NCI-H2029 treated with DMSO at 0.1 percent for 48 hours (cell line): ENCODE data around the gene PRKG1.

Experiments used
- DNase-seq: peaks from one replicate; lab custom pipeline; 2025; lab: John Stamatoyannopoulos, UW

The PRKG1 gene

GRCh38 chr10:51879238-51879637 is 805.0 kb downstream of the PRKG1 start:
- DNase-seq, result no peak

GRCh38 chr10:51881213-51881612 is 806.9 kb downstream of the PRKG1 start:
- DNase-seq, result no peak

- no peak for DNase-seq
These were observed 812.3 kb downstream of the PRKG1 start for GRCh38 chr10:51886438-51887068.

- no peak for DNase-seq
These were observed 814.0 kb downstream of the PRKG1 start for GRCh38 chr10:51888263-51888662.

- DNase-seq, result no peak
These were observed 818.0 kb downstream of the PRKG1 start for GRCh38 chr10:51892313-51892712.

- no peak for DNase-seq
These were observed 818.8 kb downstream of the PRKG1 start for GRCh38 chr10:51892965-51893658.

- no peak for DNase-seq
These were observed 820.7 kb downstream of the PRKG1 start for GRCh38 chr10:51894771-51895578.

- DNase-seq, result no peak
These were observed 822.6 kb downstream of the PRKG1 start for GRCh38 chr10:51896849-51897248.

GRCh38 chr10:51897560-51897959 is 823.3 kb downstream of the PRKG1 start:
- no peak for DNase-seq

- DNase-seq, result no peak
These were observed 825.9 kb downstream of the PRKG1 start for GRCh38 chr10:51900180-51900579.

GRCh38 chr10:51903675-51904074 is 829.4 kb downstream of the PRKG1 start:
- DNase-seq, result no peak

- DNase-seq, result no peak
These were observed 830.7 kb downstream of the PRKG1 start for GRCh38 chr10:51905032-51905431.

- no peak for DNase-seq
These were observed 833.1 kb downstream of the PRKG1 start for GRCh38 chr10:51907361-51907760.

GRCh38 chr10:51910189-51910588 is 835.9 kb downstream of the PRKG1 start:
- no peak for DNase-seq

- no peak for DNase-seq
These were observed 836.3 kb downstream of the PRKG1 start for GRCh38 chr10:51910596-51910995.

GRCh38 chr10:51911723-51912122 is 837.4 kb downstream of the PRKG1 start:
- no peak for DNase-seq

GRCh38 chr10:51915031-51915542 is 840.8 kb downstream of the PRKG1 start:
- no peak for DNase-seq

GRCh38 chr10:51918440-51918839 is 844.2 kb downstream of the PRKG1 start:
- DNase-seq, result no peak

GRCh38 chr10:51918884-51919325 is 844.6 kb downstream of the PRKG1 start:
- no peak for DNase-seq

- no peak for DNase-seq
These were observed 846.4 kb downstream of the PRKG1 start for GRCh38 chr10:51920672-51921071.

GRCh38 chr10:51924359-51924758 is 850.1 kb downstream of the PRKG1 start:
- DNase-seq, result no peak

GRCh38 chr10:51926337-51926736 is 852.0 kb downstream of the PRKG1 start:
- DNase-seq, result no peak

- DNase-seq, result no peak
These were observed 853.9 kb downstream of the PRKG1 start for GRCh38 chr10:51928162-51928561.
